WERI-Rb-1 (cell line): ENCODE data around the gene GJC2.
"Not testable (repeated sequence)": the region's sequence is repeated elsewhere in the genome, so short reads cannot be mapped to it uniquely, and the experiment has no call there.

Experiments used
- DNase-seq: peaks from one replicate; pipeline ENCODE4 v3.0.0-alpha.2; 2020
- H3K27ac ChIP-seq: fragments of 250-450 bp; sonication (Bioruptor Pico); 2 replicates; pipeline ENCODE4 v1.5.1; 2020; ENCODE audit warnings: mild to moderate bottlenecking, moderate library complexity
- H3K27me3 ChIP-seq: fragments of 250-450 bp; sonication (Bioruptor Pico); 2 replicates; pipeline ENCODE4 v1.5.1; 2021; ENCODE audit warnings: mild to moderate bottlenecking, low read depth, moderate library complexity; ENCODE audit not compliant: insufficient read depth, severe bottlenecking
- H3K36me3 ChIP-seq: fragments of 250-450 bp; sonication (Bioruptor Pico); 2 replicates; pipeline ENCODE4 v1.5.1; 2020; ENCODE audit warnings: mild to moderate bottlenecking, moderate library complexity
- H3K4me3 ChIP-seq: 2 replicates; pipeline ENCODE4 v1.5.1; 2011; ENCODE audit warnings: low read depth, mild to moderate bottlenecking, control low read depth, low read length
- H3K9me3 ChIP-seq: fragments of 250-450 bp; sonication (Bioruptor Pico); 2 replicates; pipeline ENCODE4 v1.5.1; 2021; ENCODE audit warnings: mild to moderate bottlenecking, moderate library complexity; ENCODE audit not compliant: severe bottlenecking
- TF ChIP-seq, protein P1 (sequence below): IDR thresholded peaks from 2 replicates; pipeline ENCODE4 v1.5.1; 2011; ENCODE audit warnings: low read depth, mild to moderate bottlenecking, control low read depth, inconsistent platforms, low read length

GJC2 gene

DNA sequence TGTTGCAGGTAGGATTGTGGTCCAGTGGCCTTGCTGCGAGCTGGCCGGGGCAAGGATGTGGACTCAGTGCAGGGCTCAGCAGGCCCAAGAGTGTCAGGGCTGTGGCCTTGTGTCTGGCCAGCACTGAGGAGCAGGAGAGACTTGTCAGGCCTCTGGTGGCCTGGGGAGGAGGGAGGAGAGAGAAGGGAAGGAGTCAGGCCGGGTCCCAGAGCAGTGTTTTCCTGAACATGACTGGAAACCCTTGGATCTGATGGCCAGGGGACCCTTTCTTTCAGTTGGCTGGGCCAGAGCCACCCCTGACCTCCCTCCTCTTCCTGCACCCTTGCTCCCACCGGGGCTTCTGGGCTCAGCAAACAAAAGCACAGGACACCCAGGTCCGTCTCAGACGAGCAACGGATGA is 20.9 kb downstream of the GJC2 start:
- H3K4me3 ChIP-seq: no peak overlapping the region
- no peaks in the 10 kb centered on the region for H3K36me3 ChIP-seq
- H3K9me3 ChIP-seq: no peaks in the 10 kb centered on the region
- DNase-seq: no peak
- no peak overlapping the region for H3K27ac ChIP-seq
- TF ChIP-seq, protein P1, sequence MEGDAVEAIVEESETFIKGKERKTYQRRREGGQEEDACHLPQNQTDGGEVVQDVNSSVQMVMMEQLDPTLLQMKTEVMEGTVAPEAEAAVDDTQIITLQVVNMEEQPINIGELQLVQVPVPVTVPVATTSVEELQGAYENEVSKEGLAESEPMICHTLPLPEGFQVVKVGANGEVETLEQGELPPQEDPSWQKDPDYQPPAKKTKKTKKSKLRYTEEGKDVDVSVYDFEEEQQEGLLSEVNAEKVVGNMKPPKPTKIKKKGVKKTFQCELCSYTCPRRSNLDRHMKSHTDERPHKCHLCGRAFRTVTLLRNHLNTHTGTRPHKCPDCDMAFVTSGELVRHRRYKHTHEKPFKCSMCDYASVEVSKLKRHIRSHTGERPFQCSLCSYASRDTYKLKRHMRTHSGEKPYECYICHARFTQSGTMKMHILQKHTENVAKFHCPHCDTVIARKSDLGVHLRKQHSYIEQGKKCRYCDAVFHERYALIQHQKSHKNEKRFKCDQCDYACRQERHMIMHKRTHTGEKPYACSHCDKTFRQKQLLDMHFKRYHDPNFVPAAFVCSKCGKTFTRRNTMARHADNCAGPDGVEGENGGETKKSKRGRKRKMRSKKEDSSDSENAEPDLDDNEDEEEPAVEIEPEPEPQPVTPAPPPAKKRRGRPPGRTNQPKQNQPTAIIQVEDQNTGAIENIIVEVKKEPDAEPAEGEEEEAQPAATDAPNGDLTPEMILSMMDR: no peak
- no peaks in the 10 kb centered on the region for H3K27me3 ChIP-seq

DNA sequence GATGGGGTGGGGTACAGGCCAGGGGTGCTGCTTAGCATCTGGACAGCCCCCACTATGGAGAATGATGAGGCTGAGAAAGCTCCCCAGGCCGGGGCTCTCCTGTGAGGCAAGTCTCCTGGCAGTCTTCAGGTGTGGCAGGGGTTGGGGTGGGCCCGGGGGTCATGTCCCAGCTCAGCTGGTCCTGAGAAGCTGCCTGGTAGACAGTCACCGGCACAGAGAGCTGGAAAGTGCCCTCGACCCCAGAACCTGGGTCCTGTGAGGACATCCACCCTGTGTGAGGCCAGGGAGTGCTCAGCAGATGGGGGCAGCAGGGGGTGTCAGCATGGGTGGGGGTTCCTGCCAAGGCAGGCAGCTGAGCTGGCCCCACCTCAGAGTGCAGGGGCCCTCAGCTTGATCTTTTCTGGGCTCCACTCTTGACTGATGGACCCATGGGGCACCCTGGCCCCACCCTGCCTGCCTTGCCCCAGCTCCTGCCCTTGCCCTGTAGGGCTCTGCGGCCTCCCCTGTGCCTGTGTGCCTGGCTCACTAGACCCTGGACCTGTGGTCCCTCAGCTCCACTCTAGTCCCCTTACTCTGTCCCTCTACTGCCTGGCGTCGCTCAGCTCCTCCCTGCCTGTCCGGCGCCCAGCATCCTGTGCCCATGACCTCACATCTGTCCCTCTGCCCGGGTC is 21.6 kb downstream of the GJC2 start:
- no peaks in the 10 kb centered on the region for H3K27me3 ChIP-seq

DNA sequence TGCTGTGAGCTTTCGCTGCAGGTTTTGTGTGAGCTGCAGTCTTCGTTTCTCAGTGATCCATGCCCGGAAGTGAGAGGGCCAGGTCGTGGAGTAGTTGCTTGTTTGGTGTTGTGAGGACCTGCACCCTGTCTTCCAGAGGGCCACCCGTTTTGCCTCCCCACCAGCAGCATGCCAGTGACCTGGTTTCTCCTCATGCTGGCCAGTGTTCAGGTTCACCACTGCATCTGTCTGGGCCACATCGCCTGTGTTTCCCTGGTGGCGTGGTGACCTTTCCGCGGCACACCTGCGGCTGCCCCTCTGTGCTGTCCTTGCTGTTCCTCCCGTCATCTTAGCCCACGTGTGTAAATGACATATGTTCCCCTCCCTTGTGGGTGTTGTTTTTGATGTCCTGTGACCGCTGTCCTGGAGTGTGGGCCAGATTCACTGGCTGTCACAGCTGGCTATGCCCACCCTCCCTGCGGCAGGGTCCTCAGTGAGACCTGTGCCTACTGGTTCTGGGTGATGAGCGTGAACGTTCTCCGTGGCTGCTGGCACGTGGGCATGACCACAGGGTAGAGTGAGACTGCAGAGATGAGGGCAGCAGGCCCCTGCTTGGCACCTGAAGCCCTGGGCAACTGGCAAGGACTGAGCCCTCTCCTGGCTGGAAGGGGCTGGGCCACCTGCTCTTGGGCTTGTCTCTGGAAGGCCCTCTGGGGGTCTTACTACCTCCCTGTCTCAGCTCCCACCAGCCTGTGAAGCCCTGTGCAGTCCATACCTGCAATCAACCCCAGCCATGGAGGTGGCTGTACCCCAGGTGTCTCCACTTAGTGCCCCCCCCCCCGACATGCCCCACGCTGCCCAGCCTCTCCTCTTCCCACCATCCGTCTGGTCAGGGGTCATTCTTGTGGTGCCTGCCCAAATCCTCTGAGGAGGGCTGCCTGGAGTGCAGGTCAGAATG is 23.1 kb downstream of the GJC2 start:
- Histone ChIP-seq H3K9me3 (no peaks in the 10 kb centered on the region), H3K27ac (no peak overlapping the region), H3K36me3 (no peaks in the 10 kb centered on the region), H3K4me3 (no peak overlapping the region), H3K27me3 (no peaks in the 10 kb centered on the region)
- TF ChIP-seq, protein P1: no peak
- no peak for DNase-seq

More for the DNA sequence above, 21.6 kb downstream of the GJC2 start:
- Histone ChIP-seq H3K9me3 (no peaks in the 10 kb centered on the region), H3K4me3 (no peak overlapping the region), H3K36me3 (no peaks in the 10 kb centered on the region), H3K27ac (no peak overlapping the region)
- DNase-seq: no peak
- TF ChIP-seq, protein P1: no peak

DNA sequence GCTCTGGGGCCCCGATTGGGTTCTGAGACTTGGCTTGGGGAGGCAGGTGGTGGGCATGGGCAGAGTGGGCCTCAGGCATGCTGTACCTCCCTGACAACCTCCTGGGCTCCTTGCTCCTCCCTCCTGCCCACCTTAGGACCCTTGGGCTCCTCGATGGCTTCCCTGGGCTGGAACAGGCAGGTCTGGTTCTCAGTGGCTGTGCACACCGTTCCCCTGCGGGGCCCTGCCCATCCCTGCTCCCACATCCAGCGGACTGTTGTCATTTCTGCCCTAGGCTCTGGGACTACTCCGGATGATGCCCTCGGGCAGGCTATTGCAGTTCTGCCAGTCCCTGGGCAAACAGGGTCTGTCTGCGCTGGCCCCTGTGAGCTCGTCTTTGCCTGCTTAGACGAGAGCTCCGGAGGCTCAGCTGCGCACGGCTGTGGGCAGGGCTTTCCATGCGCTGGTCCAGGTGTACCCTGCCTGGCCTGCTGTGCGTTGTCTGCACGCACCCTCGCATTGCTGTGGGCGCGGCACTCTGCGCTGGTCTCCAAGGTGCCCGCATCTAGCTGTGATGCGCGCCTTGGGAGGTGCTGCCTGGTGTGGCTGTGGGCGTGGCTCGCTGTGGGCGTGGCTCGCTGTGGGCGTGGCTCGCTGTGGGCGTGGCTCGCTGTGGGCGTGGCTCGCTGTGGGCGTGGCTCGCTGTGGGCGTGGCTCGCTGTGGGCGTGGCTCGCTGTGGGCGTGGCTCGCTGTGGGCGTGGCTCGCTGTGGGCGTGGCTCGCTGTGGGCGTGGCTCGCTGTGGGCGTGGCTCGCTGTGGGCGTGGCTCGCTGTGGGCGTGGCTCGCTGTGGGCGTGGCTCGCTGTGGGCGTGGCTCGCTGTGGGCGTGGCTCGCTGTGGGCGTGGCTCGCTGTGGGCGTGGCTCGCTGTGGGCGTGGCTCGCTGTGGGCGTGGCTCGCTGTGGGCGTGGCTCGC is 24.1 kb downstream of the GJC2 start:
- H3K9me3 ChIP-seq, H3K27me3 ChIP-seq, H3K36me3 ChIP-seq, H3K4me3 ChIP-seq, DNase-seq, H3K27ac ChIP-seq: not testable (repeated sequence)

DNA sequence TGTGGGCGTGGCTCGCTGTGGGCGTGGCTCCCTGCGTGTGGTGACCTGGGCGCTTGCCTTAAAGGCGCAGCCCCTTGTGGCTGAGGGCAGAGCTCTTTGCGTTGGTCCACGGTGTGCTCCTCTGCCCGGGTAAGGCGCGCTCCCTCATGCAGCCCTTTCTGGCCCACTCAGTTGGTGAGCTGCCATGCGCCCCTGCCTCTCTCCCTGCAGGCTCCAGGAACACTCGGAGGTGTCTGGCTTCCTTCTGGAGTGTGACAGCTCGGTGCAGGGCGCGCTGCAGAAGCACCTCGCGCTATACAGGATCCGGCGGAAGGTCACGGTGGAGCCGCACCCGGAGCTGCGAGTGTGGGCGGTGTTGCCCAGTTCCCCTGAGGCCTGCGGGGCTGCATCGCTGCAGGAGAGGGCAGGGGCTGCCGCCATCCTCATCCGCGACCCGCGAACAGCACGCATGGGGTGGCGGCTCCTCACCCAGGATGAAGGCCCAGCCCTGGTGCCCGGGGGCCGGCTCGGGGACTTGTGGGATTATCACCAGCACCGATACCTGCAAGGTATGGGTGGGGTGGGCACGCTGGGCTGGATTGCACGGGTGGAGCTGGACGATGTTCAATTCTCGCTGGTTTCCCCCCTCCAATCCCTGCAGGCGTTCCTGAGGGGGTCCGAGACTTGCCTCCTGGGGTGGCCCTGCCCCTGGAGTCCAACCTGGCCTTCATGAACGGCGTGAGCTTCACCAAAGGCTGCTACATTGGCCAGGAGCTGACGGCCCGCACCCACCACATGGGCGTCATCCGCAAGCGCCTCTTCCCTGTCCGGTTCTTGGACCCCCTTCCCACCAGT is 25.0 kb downstream of the GJC2 start:
- Histone ChIP-seq H3K4me3 (no peak overlapping the region), H3K27ac (no peak overlapping the region), H3K27me3 (no peaks in the 10 kb centered on the region), H3K9me3 (no peaks in the 10 kb centered on the region), H3K36me3 (no peaks in the 10 kb centered on the region)
- TF ChIP-seq, protein P1: no peak
- DNase-seq: no peak
